Measurements from ENCODE around the gene ZIC2.
"Not testable (repeated sequence)": the region's sequence is repeated elsewhere in the genome, so short reads cannot be mapped to it uniquely, and the experiment has no call there.

Gene ZIC2

DNA sequence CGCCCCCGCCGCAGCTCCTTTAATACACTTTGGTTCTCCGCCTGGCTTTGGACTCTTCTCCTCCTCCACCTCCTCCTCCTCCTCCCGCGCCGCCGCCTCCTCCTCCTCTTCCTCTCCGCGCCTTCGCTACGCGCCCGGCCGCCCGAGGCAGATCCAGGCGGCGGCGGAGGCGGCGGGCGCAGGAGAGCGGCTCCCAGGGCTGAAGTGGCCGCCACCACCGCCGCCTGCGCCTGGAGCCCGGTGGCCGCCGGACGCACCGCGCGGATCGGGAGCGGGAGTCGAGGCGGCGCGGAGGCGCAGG, at the start of gene ZIC2:
ZIC2 (plus strand) TSS at position 50 of the 301 bp plus-strand sequence. CDS start 281 bp downstream, outside the sequence.
- no peak for DNase-seq (ENCODE audit: low spot score)

DNA sequence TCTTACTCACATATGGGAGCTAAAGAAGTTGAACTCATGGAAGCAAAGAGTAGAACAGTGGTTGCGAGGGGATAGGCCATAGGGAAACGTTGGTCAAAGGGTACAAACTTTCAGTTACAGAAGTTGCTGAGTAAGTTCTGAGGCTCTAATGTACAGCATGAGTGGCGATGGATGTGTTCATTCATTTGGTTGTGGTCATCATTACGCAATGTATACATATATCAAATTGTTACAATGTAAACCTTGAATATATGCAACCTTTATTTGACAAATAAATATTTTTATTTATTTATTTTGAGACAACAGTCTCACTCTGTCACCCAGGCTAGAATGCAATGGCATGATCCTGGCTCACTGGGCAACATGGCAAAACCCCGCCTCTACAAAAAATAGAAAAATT, 48.7 kb upstream of the ZIC2 start:
- DNase-seq (ENCODE audit: low spot score): no peak

DNA sequence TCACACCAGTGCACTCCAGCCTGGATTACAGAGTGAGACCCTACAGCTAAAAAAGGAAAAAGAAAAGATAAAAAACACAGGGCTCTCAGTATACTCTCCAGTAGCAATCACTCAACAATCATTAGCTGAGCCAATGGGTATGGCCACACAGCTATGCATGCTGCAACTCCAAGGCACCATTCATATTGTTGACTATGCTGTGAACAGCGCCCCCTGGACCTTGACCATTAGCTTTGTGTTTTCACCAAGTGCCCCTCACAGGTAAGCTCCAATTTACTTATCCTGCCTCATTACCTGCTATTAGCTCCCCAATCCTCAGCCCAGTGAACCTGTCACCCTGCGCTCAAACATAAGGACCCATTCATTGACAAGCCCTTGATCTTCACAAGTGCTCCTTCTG, 45.8 kb upstream of the ZIC2 start:
- no peak for DNase-seq (ENCODE audit: low spot score)

DNA sequence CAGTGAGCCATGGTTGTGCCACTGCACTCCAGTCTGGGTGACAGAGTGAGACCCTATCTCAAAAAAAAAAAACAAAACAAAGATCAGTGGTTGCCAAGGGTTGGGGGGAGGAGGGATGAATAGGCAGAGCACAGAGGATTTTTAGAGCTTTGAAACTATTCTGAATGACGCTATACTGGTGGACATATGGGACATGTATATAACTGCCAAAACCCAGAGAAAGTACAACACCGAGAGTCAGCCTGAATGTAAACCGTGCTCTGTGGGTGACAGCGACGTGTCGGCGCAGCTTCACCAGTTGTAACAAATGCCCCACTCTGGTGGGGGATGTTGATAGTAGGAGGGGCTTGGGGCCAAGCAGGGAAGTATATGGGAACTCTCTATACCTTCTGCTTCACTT, 42.9 kb upstream of the ZIC2 start:
- DNase-seq (ENCODE audit: low spot score): no peak

DNA sequence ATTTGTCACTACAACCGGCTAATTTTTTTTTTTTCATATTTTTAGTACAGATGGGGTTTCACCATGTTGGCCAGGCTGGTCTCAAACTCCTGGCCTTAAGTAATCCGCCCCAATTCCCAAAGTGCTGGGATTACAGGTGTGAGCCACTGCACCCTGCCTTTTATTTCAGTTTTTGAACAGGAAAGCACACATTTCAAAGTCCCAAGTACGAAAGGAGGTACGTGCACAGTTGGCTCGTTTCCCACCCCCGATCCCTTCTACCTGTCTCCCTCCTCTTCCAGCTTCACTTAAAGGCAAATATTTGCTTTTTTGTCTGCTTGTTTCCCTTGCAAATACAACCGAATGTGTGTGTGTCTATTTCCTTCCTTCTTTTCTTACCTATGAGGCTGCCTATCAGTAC, 40.5 kb upstream of the ZIC2 start:
- DNase-seq (ENCODE audit: low spot score): no peak

DNA sequence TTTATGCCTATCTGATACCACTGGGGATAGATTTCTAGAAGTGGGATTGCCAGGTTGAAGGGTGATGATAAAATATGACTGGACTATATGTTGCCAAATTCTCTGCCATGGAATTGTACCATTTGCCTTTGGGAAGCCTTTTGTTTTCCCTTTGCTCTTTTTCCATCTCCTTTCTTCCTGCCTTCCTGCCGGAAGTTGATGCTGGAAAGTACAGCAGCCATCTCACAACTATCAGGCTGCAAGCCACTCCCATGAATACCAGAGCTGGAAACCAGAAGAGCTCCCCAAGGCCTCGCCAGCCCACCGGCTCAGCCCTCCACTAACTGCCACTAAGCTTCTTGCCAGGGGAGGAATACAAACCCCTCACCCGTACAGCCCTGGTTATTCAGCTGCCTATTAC, 39.7 kb upstream of the ZIC2 start:
- no peak for DNase-seq (ENCODE audit: low spot score)

DNA sequence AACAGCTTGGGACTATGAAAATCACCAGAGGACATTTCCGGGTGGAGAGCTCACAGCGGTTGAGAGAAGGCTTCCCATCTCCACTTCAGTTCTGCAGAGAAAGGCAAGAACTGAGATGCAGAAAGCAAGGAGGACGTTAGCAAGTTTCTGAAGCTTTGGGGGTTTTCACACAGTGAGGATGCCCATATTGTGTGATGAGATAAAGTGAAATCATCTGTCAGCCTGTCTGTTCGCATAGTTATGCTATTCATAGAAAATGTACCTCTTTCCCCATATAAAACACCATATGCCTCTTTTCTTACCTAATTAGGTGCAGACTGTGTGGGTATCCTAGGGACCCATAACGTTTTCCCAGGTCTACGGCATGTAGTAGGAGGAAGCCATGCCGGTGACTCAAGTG, 37.5 kb upstream of the ZIC2 start:
- no peak for DNase-seq (ENCODE audit: low spot score)

DNA sequence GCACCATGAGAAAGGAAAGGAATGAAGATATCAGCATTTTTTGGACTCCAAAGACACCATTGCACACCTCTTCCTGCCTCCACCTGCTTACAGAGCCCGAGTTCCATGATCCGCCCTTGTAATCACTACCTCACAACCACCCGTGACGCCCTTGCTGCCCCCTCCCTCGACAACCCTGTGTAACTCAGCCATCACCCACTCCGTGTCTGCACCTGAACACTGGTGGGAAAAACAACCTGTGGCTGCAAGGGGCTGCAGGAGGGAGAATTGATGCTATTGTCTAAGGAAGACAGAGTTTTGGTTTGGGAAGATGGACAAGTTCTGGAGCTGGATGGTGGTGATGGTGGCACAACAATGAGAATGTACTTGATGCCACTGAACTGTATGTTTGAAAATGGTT, 37.0 kb upstream of the ZIC2 start:
- no peak for DNase-seq (ENCODE audit: low spot score)

DNA sequence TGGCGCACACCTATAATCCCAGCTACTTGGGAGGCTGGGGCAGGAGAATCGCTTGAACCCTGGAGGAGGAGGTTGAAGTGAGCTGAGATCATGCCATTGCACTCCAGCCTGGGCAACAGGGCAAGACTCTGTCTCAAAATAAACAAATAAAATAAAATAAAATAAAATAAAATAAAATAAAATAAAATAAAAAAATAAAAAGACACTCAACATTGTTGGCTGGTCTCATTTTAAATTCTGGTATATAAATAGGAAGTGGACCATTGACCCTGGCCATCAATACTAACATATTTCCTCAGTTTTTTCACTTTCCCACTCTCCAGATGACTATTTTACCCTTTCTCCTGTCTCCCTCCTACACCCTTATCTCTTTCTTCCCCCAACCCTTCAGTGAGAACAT, 36.1 kb upstream of the ZIC2 start:
- not testable (repeated sequence) for DNase-seq (ENCODE audit: low spot score)

DNA sequence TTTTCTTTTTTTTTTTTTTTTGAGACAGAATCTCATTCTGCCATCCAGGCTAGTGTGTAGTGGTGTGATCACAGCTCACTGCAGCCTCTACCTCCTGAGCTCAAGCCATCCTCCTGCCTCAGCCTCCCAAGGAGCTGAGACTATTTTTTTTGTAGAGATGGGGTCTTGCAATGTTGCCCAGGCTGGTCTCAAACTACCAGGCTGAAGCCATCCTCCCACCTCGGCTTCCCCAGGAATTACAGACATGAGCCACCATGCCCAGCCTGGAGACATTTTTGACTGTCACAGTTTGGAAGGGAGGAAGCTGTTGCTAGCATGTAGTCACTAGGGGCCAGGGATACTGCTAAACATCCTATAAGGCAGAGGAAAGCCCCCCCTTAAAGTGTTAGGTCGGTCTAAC, 33.9 kb upstream of the ZIC2 start:
- DNase-seq (ENCODE audit: low spot score): no peak

DNA sequence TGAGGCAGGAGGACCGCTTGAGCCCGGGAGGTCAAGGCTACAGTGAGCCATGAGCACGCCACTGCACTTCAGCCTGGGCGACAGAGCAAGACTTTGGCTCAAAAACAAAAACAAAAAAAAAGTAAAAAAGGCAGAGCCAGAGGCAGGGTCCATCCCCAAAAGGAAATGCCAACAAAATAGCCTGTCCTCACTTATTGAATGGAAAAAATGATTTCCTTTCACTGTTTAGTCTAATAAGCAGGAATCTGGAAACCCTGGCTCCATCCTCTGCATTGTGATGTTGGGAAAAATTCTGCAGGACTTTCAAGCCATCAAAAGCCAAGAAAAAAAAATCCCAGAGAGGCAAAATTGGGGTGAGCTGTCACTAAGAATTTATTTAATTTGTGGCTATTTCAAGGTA, 33.2 kb upstream of the ZIC2 start:
- no peak for DNase-seq (ENCODE audit: low spot score)

DNA sequence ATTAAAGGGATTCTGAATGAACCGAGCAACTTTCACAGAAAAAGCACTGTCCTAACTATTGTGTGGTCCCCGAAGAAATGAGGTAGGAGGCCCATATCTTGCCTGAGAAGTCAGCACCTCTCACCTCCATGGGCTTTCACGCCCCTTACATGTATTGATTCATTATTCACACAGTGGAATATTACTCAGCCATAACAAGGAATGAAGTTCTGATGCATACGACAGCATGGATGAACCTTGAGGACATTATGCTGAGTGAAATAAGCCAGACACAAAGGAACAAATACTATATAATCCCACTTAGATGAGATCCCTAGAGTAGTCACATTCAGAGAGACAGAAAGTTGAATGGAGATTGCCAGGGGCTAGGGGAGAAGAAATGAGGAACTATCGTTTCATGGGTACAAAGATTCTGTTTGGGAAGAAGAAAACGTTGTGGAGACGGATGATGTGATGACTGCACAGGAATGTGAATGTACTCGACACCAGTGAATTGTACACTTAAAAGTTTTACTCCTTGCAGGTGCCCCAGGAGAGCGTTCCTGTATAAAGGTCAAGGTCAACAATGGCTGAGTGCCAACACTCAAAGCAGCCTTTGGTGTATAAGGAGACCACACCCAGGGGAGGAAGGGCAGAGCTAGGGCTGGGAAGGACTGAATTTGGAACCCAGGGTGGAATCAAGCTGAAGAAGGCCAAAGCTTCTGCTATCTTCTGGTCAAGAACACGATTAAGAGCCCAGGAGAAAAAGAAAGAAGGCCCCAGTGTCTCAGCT, 32.5 kb upstream of the ZIC2 start:
- DNase-seq (ENCODE audit: low spot score): no peak

DNA sequence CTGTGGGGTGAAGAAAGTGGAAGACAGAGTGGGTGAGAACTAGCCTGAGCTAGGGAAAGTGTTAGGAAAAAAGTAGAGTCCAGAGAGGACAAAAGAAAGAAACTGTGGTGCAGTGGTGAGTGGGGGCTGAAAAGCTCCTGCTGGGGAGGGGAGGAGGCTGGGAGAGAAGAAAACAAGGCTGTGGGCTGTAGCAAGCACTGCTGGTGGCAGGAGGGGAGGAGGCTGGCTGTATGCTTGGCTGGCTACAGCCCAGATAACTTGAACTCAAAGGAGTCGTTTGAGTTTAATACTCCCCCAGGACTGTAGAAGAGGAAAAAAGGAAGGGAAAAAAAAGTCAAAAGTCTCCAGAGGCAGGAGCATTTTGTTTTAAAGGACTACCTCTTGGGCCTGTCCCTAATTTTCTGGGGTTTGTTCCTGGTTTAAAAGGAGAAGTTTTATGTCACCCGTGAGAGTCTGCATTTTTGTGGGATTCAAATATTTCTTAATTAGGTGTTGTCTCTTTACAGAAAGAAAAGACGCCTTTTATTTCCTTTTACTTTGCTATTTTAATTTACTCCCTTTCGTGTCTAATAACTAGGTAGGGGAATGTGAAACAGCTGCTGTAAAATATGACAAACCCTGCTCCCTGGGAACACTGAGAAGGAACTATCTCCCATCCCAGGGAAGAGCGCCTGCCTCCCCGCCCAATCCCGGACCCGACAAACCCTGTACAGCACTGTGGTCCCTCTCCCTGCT, 31.7 kb upstream of the ZIC2 start:
- DNase-seq (ENCODE audit: low spot score): peak; percentile 32

DNA sequence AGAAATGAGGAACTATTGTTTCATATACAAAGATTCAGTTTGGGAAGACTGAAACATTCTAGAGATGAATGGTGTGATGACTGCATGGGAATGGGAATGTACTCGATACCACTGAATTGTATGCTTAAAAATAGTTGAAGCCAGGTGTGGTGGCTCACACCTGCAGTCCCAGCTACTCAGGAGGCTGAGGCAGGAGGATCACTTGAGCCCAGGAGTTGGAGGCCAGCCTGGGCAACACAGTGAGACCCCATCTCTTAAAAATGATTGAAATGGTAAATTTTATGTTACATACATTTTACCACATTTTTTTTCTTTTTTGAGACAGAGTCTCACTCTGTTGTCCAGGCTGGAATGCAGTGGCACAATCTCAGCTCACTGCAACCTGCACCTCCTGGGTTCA, 29.9 kb upstream of the ZIC2 start:
- not testable (repeated sequence) for DNase-seq (ENCODE audit: low spot score)

DNA sequence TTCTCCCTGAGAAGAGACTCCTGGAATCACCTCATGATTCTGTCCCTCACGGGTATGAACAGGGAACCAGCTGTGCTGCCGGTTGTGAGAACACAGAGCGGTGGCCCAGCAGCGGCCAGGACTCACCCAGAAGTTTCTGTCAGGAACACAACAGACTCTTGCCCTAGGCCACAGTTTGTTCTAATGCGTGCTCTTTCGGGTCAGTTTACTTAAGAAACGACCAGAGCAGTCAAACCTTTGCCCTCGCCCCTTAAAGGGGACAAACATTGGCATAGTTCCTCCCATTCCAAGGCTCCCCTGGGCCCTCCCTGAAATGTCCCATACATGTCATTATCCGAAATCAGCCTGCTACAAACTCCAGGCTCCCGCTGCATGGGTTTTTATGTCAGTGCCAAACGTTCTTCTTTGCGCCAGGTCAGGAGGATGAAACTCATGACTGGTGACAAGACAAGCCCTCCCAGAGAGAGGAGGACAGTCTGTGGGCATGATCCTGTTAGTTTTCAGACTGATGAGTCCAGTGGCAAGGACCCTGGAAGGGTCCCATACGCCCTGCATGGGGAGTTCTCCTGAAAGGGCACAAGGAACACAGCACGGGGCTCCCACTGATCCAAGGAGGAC, 28.3 kb upstream of the ZIC2 start:
- DNase-seq (ENCODE audit: low spot score): peak; percentile 59

DNA sequence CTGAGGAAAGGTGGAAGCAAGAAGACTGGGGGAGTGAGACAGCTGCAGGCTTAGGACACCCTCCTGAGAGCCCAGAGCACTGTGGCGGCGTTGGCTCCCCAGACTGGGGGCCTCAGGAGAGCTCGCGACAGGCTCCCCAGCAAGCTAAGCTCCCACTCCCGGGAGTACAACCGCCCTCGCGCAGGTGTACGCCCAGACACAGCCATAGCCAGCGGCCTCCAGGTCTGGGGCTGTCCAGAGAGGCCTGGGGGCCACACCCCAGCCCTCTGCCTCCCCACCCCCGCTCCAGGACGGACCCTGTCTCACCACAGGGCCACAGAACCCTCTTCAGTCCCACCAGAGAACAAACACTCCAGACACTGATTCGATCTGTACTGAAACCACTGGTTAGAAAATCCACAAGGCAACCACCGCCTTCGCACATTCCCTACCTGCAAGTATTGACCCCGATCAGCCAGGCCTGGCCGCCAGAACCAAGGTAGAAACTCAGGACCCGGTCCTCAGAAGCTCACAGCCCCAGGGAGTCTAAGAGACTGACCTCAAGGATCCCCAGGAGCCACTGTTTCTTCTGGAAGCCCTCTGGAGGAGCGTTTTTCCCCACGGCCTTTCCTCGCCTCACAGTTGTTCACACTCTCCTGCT, 26.4 kb upstream of the ZIC2 start:
- no peak for DNase-seq (ENCODE audit: low spot score)

DNA sequence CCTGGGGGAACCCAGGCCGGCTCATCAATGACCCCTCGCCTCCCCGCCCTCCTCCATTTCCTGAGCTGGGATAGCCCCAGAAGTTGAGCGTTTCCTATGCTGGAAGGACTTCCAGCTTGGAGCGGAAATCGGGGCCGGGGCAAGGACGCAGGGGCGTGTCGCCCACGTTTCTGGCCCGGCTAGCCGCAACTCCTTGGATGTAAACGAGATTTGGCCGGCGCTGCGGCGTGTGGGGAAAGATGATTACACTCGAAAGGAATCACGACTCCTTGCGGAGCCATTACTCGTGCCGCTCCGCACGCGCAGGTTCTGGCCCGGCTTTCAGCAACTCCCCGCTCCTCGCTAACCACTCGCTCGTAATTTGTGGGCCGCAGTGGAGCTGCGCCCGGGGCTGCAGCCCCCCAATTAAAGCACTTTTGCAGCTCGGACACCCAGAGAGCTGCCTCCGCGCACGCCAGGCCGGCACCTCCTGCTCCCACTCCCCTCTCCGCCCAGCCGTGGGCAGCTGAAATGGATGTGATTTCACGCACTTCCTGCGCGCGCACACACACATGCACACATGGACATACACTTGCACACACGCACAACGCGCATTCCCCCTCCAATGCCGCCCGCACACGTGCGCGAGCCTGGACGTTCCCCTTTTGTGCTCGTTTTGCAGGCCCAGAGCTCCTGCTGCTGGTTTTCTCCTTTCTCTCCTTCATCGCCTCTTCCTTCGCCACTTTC, 25.7 kb upstream of the ZIC2 start:
- DNase-seq (ENCODE audit: low spot score): peak; percentile 71

DNA sequence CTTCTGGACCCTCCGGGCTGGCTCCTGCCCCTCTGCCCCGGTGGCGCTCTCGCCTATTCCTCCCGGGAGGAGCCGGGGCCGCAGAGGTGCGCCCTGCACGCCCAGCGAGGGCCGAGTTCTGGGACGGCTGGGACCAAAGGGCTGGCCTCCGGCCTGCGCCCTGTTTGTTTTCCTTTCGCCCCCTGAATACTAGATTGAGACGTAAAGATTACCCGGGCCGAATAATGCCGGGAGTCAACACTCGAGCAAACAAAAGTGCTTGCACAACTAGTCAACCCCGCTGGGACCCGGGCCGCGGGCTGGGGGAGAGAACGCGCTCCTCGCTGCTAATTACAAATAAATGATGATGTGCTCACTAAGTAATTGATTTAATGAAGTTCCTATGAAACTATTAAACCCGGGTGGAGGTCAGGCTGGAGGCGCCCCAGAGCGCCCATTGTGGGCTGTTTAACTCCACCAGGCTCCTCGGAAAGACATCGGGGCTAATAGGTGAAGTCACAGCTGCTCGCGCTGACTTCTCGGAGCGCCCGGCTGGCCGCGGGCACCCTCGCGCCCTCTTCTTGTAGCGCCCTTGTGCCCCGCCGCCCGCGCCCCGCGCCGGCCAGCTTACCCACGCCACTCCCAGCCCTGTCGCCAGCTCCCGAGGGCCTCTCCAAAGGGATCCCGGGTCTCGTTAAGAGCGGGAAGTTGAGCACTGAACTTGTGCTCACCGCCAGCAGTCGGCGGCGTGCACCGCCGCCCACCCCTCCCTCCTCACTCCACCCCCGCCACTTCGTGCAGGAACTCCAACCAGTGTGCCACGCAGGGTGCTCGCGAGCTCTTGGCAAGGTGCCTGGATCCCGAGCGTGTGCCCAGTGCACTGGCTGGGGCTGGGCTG, 24.9 kb upstream of the ZIC2 start:
- peak; percentile 46 for DNase-seq (ENCODE audit: low spot score)

DNA sequence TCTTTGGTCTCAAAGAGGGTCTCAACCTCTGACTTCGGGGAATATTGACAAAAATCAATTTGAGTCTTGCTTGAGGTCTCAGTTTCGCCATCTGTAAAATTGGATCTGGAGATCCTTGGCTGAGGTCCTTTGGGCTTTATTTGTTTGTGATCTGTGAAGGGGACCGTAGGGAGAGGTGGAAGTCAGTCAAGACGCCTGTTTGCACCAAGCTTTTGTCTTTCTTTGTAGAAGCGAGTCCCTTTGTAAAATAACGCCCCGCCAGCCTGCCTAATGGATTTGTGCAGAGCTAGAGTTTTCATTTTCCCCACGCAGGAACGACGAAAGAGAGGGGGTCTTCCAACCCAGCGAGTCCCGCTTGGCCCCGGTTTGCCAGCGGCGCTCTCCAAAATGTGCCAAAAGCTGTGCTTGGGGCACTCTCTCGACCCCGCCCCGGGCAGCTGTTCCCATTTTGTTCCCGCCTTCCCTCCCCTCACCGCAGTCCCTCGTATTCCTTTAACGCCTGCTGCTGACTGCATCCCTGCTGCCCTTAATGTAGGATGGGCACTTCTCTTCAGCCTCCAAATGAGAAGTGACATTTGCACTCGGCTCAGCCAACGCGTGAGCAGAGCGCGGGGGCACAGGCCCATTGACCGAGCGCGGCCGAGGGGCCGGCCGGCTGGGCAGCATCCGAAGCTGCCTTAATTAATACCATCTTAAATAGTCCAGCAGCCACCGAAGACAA, 23.0 kb upstream of the ZIC2 start:
- DNase-seq (ENCODE audit: low spot score): peak; percentile 82

DNA sequence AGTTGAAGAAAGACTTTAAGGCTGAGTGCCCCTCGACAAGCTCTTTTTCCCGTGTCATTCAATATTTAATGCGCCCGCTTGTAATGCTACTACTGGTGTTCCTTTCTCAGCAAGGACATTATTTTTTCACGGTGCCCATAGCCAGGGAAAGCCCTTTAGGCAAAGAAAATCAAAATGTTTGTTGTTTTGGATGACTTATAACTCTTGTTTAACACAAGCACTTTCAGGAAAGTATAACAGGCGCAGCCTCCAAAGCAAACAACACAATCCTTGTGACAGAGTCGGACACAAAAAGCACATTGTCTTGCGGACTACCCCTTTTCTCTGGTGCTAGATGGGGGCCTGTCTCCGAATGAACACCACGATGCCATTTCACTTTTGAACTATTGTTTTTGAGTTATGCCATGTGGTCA, 22.5 kb upstream of the ZIC2 start:
- DNase-seq (ENCODE audit: low spot score): no peak

All from cerebellar cortex (tissue), 1 donor.